SK-N-MC (cell line): ENCODE measurements around the gene BMS1.
"Not testable (repeated sequence)": the region's sequence is repeated elsewhere in the genome, so short reads cannot be mapped to it uniquely, and the experiment has no call there.

Source experiments
- DNase-seq: peaks from one replicate; pipeline ENCODE4 v3.0.0-alpha.2; 2011; ENCODE audit warnings: low read depth, low spot score
- H3K27ac ChIP-seq: fragments of 200-600 bp; sonication (generic); 2 replicates; pipeline ENCODE4 v1.5.1; 2016; ENCODE audit warnings: mixed run types
- H3K36me3 ChIP-seq: fragments of 200-600 bp; sonication (generic); 2 replicates; pipeline ENCODE4 v1.6.1; 2017; ENCODE audit warnings: antibody characterized with exemption, low read length, mixed read lengths; ENCODE audit not compliant: insufficient read depth
- H3K4me3 ChIP-seq: fragments of 200-600 bp; sonication (generic); 2 replicates; pipeline ENCODE4 v1.5.1; 2016
- H3K9ac ChIP-seq: fragments of 200-600 bp; sonication (generic); 2 replicates; pipeline ENCODE4 v1.8.0; 2017; ENCODE audit warnings: mixed run types, mixed read lengths; ENCODE audit not compliant: insufficient read length
- H3K9me3 ChIP-seq: fragments of 200-600 bp; sonication (generic); 2 replicates; pipeline ENCODE4 v1.6.1; 2017; ENCODE audit warnings: low read depth, mild to moderate bottlenecking, antibody characterized with exemption, low read length, moderate library complexity, mixed read lengths
- EZH2 ChIP-seq: fragments of 200-600 bp; sonication (generic); IDR thresholded peaks from one replicate; pipeline ENCODE4 v1.6.1; 2017; ENCODE audit warnings: antibody characterized with exemption
- FOXP2 ChIP-seq: optimal IDR thresholded peaks from 2 replicates; pipeline ENCODE3; 2011; ENCODE audit warnings: mild to moderate bottlenecking, moderate library complexity; ENCODE audit not compliant: insufficient read depth; ENCODE audit errors: extremely low read length, control extremely low read depth
- POLR2AphosphoS5 ChIP-seq: IDR thresholded peaks from 2 replicates; pipeline ENCODE4 v1.6.1; 2012; ENCODE audit warnings: mild to moderate bottlenecking, low read depth, low read length, borderline replicate concordance

Gene BMS1

DNA sequence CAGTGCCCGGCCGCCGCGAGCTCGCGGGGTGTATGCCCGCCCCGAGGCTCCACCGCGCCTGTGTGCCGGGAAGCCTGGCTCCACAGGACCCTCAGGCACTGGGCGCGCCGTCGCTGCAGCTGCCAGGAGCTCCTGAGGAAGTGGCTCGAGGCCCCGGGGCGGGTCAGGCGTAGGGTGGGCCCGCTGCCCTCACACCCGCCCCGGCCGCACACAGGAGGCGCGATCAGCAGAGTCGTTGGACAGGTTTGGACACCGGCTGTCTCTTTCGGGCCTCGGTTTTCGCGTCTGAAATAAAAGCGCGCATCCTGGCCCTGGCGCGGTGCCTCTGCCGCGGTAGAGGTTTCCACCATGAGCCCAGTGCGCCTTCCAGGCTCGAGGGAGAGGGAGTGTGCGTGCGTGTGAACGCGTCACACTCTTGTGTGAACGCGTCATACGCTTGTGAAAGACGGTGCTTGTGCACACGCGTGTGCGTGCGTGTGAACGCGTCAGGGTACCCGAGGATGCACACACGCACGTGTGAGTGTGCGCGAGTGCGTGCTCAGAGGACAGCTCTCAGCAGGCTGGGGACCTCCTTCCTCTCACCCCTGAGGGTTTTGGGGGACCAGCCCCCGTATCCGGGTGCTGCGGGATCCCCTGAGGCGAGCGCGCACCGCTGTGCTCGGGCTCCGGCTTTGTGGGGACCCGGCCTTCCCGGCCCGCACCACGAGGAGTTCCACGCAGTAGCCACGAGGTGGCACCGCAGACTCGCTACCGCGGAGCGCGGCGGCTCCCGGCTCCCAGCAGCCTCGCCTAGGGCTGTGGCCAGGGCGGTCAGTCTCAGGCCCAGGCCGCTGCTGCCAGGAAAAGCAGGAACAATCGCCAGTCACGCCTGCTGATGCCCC, 83.8 kb downstream of the BMS1 start:
- no peak for TF ChIP-seq FOXP2
- TF ChIP-seq EZH2: no peak
- TF ChIP-seq POLR2AphosphoS5: no peak
- H3K27ac ChIP-seq: no peak overlapping the region
- H3K9ac ChIP-seq: no peak overlapping the region
- no peak overlapping the region for H3K4me3 ChIP-seq
- H3K36me3 ChIP-seq: no peaks in the 10 kb centered on the region
- H3K9me3 ChIP-seq: no peaks in the 10 kb centered on the region
- no peak for DNase-seq

DNA sequence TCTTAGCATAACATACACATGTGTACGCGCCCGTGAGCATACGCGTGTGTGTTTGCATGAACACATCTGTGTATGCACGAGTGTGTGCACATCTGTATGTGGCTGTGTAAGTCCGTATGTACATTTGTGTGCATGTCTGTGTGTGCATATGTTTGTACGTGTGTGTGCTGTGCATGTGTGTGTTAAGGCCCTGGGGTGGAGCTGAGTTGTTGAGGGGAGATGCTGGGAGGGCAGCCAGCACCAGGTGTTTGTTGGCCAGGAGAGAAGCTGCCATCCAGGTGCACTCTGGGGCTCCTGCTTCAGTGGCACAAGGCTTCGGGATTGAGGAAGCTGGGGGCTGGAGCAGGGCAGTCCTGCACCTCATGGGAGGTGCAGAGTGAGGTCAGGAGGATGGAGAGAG, 85.0 kb downstream of the BMS1 start:
- Histone ChIP-seq H3K9me3 (no peaks in the 10 kb centered on the region), H3K9ac (no peak overlapping the region), H3K27ac (no peak overlapping the region), H3K36me3 (no peaks in the 10 kb centered on the region), H3K4me3 (no peak overlapping the region)
- TF ChIP-seq POLR2AphosphoS5: no peak
- no peak for TF ChIP-seq FOXP2
- TF ChIP-seq EZH2: no peak
- no peak for DNase-seq

DNA sequence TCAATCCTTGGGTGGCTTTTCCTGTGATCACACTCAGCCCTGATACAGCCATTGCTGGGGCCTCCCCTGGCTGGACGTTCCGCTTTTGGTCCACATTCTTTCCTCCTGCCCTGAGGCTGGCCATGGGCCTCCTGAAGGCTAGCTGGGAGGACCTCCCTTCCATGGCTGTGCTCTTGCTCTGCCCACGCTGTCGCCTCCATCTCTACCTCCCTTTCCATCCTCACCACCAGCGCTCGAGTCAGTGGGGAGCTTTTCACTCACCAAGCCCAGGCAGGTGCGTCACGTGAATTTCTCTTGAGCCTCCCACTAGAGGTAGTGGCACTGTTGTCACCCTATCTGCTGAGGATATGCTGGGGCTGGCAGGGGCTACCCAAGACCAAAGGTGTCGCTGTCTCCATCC, 85.9 kb downstream of the BMS1 start:
- Histone ChIP-seq H3K9me3 (no peaks in the 10 kb centered on the region), H3K27ac (no peak overlapping the region), H3K4me3 (no peak overlapping the region), H3K9ac (no peak overlapping the region), H3K36me3 (no peaks in the 10 kb centered on the region)
- TF ChIP-seq FOXP2: no peak
- no peak for TF ChIP-seq EZH2
- TF ChIP-seq POLR2AphosphoS5: no peak
- DNase-seq: no peak

- no peaks in the 10 kb centered on the region for H3K9me3 ChIP-seq
- H3K4me3 ChIP-seq: no peak overlapping the region
- TF ChIP-seq FOXP2 (no peak), POLR2AphosphoS5 (no peak), EZH2 (no peak)
- H3K36me3 ChIP-seq: no peaks in the 10 kb centered on the region
- no peak overlapping the region for H3K9ac ChIP-seq
- no peak for DNase-seq
- H3K27ac ChIP-seq: no peak overlapping the region
Measured at GRCh38 chr10:42869977-42870350, 87.4 kb downstream of the BMS1 start.

DNA sequence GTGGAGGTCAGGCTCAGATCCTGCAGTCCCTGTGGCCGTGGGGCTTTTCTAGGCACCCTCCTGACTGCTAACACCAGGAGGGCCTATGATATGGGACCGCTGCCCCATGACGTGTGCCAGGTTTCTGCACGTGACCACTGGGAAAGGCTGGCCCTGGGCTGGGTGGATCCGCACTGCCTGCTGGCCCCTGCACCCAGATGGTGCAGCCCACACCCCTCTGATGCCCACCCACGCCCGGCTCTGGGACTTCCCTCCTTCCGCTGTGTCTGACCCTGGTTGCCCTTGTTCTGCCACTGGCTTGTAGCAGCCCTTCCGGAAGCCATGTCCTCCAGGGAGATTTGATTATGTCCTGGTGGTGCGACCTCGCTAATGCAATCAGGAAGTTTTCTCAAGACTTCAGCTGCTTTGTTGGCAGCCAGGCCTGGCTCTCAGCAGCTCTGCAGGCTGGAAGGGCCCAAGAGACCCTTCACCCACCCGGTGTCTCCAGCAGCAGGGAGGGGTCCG, 88.6 kb downstream of the BMS1 start:
- H3K4me3 ChIP-seq, H3K9ac ChIP-seq, H3K36me3 ChIP-seq, H3K27ac ChIP-seq, H3K9me3 ChIP-seq, DNase-seq: not testable (repeated sequence)

- Histone ChIP-seq H3K36me3 (no peaks in the 10 kb centered on the region), H3K9me3 (no peaks in the 10 kb centered on the region), H3K4me3 (no peak overlapping the region), H3K9ac (no peak overlapping the region), H3K27ac (no peak overlapping the region)
- TF ChIP-seq EZH2 (no peak), POLR2AphosphoS5 (no peak), FOXP2 (no peak)
- no peak for DNase-seq
Measured at GRCh38 chr10:42871823-42872222, 89.2 kb downstream of the BMS1 start.

DNA sequence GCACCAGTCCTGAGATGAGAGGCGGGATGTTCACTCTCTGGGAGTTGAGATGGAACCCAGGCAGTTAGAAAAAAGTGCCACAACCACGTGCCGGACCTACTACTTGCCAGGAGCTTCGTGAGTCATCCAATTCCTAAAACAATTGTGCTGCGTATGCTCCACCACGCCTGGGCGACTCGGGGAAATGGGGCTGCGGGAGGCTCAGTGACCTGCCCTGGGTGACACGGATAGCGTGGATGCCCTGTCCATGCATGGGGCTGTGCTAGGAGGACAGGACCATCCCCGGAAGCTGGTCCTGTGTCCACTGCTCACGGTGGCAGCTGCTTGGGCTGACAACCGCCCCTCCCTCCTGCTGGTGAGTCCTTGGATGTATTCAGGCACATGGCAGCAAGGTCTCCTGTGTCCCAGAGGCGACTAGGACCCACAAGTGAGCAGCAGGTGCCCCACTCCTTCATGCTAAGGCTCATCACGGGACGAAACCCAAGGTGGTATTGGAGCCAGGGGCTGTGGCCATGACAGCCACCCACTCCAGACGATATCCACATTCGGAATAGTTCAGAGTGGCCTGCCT, 90.4 kb downstream of the BMS1 start:
- Histone ChIP-seq H3K27ac (no peak overlapping the region), H3K4me3 (no peak overlapping the region), H3K9me3 (no peaks in the 10 kb centered on the region), H3K36me3 (no peaks in the 10 kb centered on the region), H3K9ac (no peak overlapping the region)
- DNase-seq: no peak
- TF ChIP-seq EZH2: no peak
- TF ChIP-seq FOXP2: no peak
- no peak for TF ChIP-seq POLR2AphosphoS5

- Histone ChIP-seq H3K4me3 (no peak overlapping the region), H3K9me3 (no peaks in the 10 kb centered on the region), H3K27ac (no peak overlapping the region), H3K36me3 (no peaks in the 10 kb centered on the region), H3K9ac (no peak overlapping the region)
- TF ChIP-seq EZH2 (no peak), FOXP2 (no peak), POLR2AphosphoS5 (no peak)
- no peak for DNase-seq
Measured at GRCh38 chr10:42874713-42875387, 92.3 kb downstream of the BMS1 start.

DNA sequence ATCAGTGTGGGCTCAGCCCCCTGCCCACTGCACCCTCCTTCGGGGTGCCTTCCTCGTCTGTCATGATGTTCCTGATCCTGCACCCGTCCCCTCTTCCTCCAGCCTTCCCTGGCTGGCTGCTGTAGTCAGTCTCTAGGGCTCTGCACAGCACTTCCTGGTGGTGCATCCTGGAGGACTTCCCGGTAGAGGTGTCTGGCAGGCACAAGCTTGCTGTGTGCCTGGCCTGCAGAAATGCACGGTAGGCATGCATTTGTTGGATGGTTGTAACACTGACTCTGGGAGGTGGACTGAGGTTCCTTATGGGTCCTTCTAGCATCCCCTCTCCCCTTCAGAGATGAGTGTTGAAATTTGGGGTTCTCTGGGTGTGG, 92.8 kb downstream of the BMS1 start:
- no peak overlapping the region for H3K27ac ChIP-seq
- no peaks in the 10 kb centered on the region for H3K9me3 ChIP-seq
- no peak for DNase-seq
- TF ChIP-seq EZH2 (no peak), POLR2AphosphoS5 (no peak), FOXP2 (no peak)
- no peak overlapping the region for H3K4me3 ChIP-seq
- no peaks in the 10 kb centered on the region for H3K36me3 ChIP-seq
- H3K9ac ChIP-seq: no peak overlapping the region
